ENCODE results near the gene HEXD. TPM values are rescaled to one million over a fixed set of nuclear protein-coding genes. Genes with fewer than 3 reads are reported as not detected.
A peak's percentile ranks its signal among the peaks of the same experiment; 100 is the strongest.

The HEXD gene
- total and polyA plus RNA-seq, 2 of the 8 experiments (the other 6 are each of a cell fraction or from before 2014, with no cell fraction given) = 20.6 to 21.8 TPM

DNA sequence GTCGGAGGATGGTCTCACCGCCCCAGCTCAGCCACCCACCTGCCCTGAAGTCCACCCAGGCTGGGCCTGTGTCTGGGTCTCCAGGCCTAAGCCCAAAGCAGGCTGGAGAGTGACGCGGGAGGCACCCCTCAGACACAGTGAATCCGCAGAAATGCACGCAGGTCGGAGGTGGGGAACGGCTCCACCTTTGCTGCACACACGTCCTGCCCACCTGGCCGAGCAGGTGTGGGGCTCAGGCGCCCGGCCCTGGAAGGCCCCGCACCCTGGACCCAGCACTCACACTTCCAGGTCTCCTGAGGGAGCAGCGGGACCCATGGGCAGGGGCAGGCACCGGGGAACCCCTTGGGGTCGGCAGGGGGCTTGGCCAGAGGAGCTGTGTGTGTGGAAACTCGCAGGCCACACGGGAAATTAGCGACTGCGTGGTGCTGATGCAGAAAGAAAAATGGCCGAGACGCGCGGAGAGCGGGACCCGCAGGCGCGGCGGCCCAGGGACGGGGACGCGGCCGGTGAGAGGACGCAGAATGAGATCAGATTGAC lies 21.8 kb downstream of the HEXD start:
- TF ChIP-seq RAD21 (IDR thresholded peaks at IDR 0.05 in 1 of 2, conservative IDR thresholded peaks at IDR 0.05 in 1 of 2; ENCODE audit: low read depth in 2 of 2, low read length in 2 of 2) (no peak), CBX5 (IDR thresholded peaks at IDR 0.05; ENCODE audit: low read depth, low read length) (no peak), EZH2 (IDR thresholded peaks at IDR 0.05; ENCODE audit: low read depth, low read length, severe bottlenecking) (no peak), HDAC2 (IDR thresholded peaks at IDR 0.05; ENCODE audit: borderline replicate concordance in 1 of 2, low read depth in 2 of 2, low read length in 2 of 2) (no peak), POLR2A (IDR thresholded peaks at IDR 0.05; ENCODE audit: control extremely low read depth in 1 of 2, low read depth in 2 of 2, low read length in 2 of 2) (no peak), ZNF274 (IDR thresholded peaks at IDR 0.05; ENCODE audit: borderline replicate concordance, extremely low read depth, low read length) (no peak), SP4 (IDR thresholded peaks at IDR 0.05; ENCODE audit: low read length) (no peak), MAFK (IDR thresholded peaks at IDR 0.05; ENCODE audit: low read depth, low read length) (no peak), SP1 (IDR thresholded peaks at IDR 0.05; ENCODE audit: low read depth, low read length) (no peak), CEBPB (IDR thresholded peaks at IDR 0.05; ENCODE audit: low read depth, low read length) (no peak), NRF1 (IDR thresholded peaks at IDR 0.05; ENCODE audit: low read depth, low read length) (no peak)
- TF ChIP-seq, protein P1, sequence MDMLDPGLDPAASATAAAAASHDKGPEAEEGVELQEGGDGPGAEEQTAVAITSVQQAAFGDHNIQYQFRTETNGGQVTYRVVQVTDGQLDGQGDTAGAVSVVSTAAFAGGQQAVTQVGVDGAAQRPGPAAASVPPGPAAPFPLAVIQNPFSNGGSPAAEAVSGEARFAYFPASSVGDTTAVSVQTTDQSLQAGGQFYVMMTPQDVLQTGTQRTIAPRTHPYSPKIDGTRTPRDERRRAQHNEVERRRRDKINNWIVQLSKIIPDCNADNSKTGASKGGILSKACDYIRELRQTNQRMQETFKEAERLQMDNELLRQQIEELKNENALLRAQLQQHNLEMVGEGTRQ (IDR thresholded peaks at IDR 0.05; ENCODE audit: low read length) = no peak
- Histone ChIP-seq H3K9ac (replicated peaks in 1 of 4; ENCODE audit: extremely low read depth in 1 of 4, low read depth in 3 of 4, low read length in 3 of 4) (no peak overlapping the region), H3K23ac (ENCODE audit: insufficient read length) (no peak overlapping the region), H3K79me1 (ENCODE audit: low read depth, low read length) (no peaks in the 10 kb centered on the region), H3K9me3 (ENCODE audit: insufficient read depth in 2 of 2, low read depth in 1 of 2, low read length in 1 of 2) (no peaks in the 10 kb centered on the region), H2BK5ac (ENCODE audit: low read depth, low read length) (no peak overlapping the region), H4K20me1 (replicated peaks in 1 of 2; ENCODE audit: control insufficient read depth in 1 of 2, insufficient read depth in 2 of 2, low read length in 2 of 2) (peaks cover 0 to 22% of the 10 kb centered on the region in 2 experiments), H3K4me2 (ENCODE audit: insufficient read depth in 1 of 2, low read depth in 2 of 2, low read length in 2 of 2) (no peak overlapping the region), H3K4me3 (ENCODE audit: extremely low read depth in 1 of 4, insufficient read depth in 2 of 4, low read depth in 3 of 4, low read length in 4 of 4) (no peak overlapping the region), H3K14ac (ENCODE audit: insufficient read length) (no peak overlapping the region), H4K8ac (ENCODE audit: extremely low read depth, insufficient read depth, low read length) (no peak overlapping the region), H3K23me2 (ENCODE audit: low read depth, low read length) (no peaks in the 10 kb centered on the region), H3K56ac (replicated peaks; ENCODE audit: insufficient read length, low read depth, low read length) (no peak overlapping the region), H3K18ac (ENCODE audit: extremely low read depth, low read length) (no peak overlapping the region; the same call in 1 of the 2 replicates), H3K4ac (replicated peaks; ENCODE audit: insufficient read length, low read depth, low read length) (no peak overlapping the region), H2AK5ac (ENCODE audit: low read depth, low read length) (no peak overlapping the region), H2BK120ac (replicated peaks; ENCODE audit: low read depth, low read length) (no peak overlapping the region), H4K91ac (replicated peaks; ENCODE audit: insufficient read length, low read length) (no peak overlapping the region), H4K5ac (ENCODE audit: insufficient read length, low read depth, low read length) (no peak overlapping the region), H3K27me3 (replicated peaks in 1 of 4; ENCODE audit: control insufficient read depth in 3 of 4, extremely low read depth in 1 of 4, insufficient read depth in 3 of 4, low read length in 3 of 4) (no peaks in the 10 kb centered on the region), H3K4me1 (replicated peaks in 1 of 4; ENCODE audit: control insufficient read depth in 3 of 4, insufficient read depth in 4 of 4, low read length in 3 of 4) (peaks cover 0 to 18% (median 8%) of the 10 kb centered on the region in 4 experiments; a peak in 6 of 7 replicates), H2BK15ac (ENCODE audit: low read length) (no peak overlapping the region), H3K79me2 (ENCODE audit: control insufficient read depth in 1 of 2, insufficient read depth in 2 of 2, low read length in 2 of 2) (no peaks in the 10 kb centered on the region), H2BK12ac (ENCODE audit: low read depth, low read length) (no peak overlapping the region), H3K27ac (ENCODE audit: low read depth, low read length) (peak overlapping the region; percentile 34; the same call in 1 of the 2 replicates), H2AFZ (ENCODE audit: low read length) (no peak overlapping the region), H3K36me3 (ENCODE audit: control insufficient read depth in 2 of 4, insufficient read depth in 4 of 4, low read length in 3 of 4) (peaks cover 0 to 26% (median 9%) of the 10 kb centered on the region in 4 experiments; a peak in 4 of 8 replicates), H2BK20ac (ENCODE audit: low read length) (no peak overlapping the region)
- CTCF ChIA-PET (ENCODE audit: partially characterized antibody) = interaction anchor here (1.0 to 3.0 kb wide), 2 partner anchors 15 to 22 kb away, joined by 3 to 17 read pairs; partner anchors contain the start of gene HEXD
- 90% methylated on average over 32 of the region's 34 CpGs; no CpG with 5 or more reads in 1 of the 2 experiments for WGBS, 2 experiments (ENCODE audit: extremely low coverage in 1 of 2, insufficient coverage in 1 of 2, insufficient read length in 1 of 2, insufficient replicate concordance in 2 of 2, low coverage in 1 of 2, low lambda C conversion rate in 2 of 2, missing lambda C conversion rate in 1 of 2)
- DNase-seq (ENCODE audit: low read depth in 1 of 2, low spot score in 2 of 2) (no peak), FAIRE-seq (no peak)
- POLR2A ChIA-PET (ENCODE audit: partially characterized antibody) = interaction anchor here (1.0 to 3.3 kb wide), 3 partner anchors 9 to 18 kb away, joined by 3 to 12 read pairs (median 5); partner anchors contain the start of gene NARF
